ENCODE measurements around the gene GINS2. TPM values are rescaled to one million over a fixed set of nuclear protein-coding genes. Genes with fewer than 3 reads are reported as not detected.

The GINS2 gene
- total and polyA plus RNA-seq, 2 donors (not counting 1 experiment from before 2014, with no cell fraction given): 1.8 to 5.5 TPM

DNA sequence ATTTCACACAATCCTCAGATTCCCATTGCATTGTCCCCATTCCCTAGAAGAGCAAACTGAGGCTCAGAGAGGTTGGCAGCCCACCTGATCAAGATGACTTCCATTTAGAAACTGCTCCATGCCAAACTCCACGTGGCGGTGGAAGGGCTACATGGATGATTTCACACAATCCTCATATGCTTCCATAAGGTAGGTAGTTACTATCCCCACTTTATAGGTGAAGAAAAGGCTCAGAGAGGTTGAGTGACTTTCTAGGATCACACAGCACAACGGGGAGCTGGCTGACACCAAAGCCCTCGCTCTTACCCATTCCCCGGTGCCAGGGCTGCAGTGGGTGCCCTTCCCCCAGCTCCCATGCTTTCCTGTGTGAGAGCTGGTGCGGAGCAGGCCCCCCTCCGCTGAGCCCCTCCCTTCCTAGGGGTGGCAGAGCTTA is 9.7 kb upstream of the GINS2 start:
- H2AFZ ChIP-seq (ENCODE audit: low read length): no peak overlapping the region
- no peaks in the 10 kb centered on the region for H3K9me3 ChIP-seq (ENCODE audit: control insufficient read depth, insufficient read depth, low read depth, low read length)
- no peaks in the 10 kb centered on the region for H3K4me1 ChIP-seq (ENCODE audit: control insufficient read depth, extremely low read depth, insufficient read depth, low read length)
- no peak overlapping the region for H3K4me2 ChIP-seq (ENCODE audit: extremely low read depth, insufficient read depth, low read length)
- peaks cover 14% of the 10 kb centered on the region for H3K27me3 ChIP-seq (ENCODE audit: control insufficient read depth, insufficient read depth, low read length)
- no peak overlapping the region for H3K4me3 ChIP-seq (replicated peaks in 1 of 4; ENCODE audit: control extremely low read depth in 1 of 4, insufficient read depth in 1 of 4, low read depth in 3 of 4, low read length in 4 of 4)
- H3K36me3 ChIP-seq (ENCODE audit: control insufficient read depth, insufficient read depth, low read length): no peaks in the 10 kb centered on the region
- no peak overlapping the region for H3K9ac ChIP-seq (ENCODE audit: insufficient read depth, low read length)
- no peak overlapping the region for H3K27ac ChIP-seq (ENCODE audit: insufficient read depth, low read length)
- no peak for DNase-seq (ENCODE audit: low read depth in 2 of 2)
- no peak for TF ChIP-seq EZH2 (IDR thresholded peaks at IDR 0.05; ENCODE audit: low read length, missing control alignments)
- TF ChIP-seq, protein P1, sequence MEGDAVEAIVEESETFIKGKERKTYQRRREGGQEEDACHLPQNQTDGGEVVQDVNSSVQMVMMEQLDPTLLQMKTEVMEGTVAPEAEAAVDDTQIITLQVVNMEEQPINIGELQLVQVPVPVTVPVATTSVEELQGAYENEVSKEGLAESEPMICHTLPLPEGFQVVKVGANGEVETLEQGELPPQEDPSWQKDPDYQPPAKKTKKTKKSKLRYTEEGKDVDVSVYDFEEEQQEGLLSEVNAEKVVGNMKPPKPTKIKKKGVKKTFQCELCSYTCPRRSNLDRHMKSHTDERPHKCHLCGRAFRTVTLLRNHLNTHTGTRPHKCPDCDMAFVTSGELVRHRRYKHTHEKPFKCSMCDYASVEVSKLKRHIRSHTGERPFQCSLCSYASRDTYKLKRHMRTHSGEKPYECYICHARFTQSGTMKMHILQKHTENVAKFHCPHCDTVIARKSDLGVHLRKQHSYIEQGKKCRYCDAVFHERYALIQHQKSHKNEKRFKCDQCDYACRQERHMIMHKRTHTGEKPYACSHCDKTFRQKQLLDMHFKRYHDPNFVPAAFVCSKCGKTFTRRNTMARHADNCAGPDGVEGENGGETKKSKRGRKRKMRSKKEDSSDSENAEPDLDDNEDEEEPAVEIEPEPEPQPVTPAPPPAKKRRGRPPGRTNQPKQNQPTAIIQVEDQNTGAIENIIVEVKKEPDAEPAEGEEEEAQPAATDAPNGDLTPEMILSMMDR (conservative IDR thresholded peaks at IDR 0.05 in 1 of 2, IDR thresholded peaks at IDR 0.05 in 1 of 2; ENCODE audit: low read depth in 1 of 2, low read length in 2 of 2): no peak
- H4K20me1 ChIP-seq (ENCODE audit: control insufficient read depth, extremely low read depth, insufficient read depth, low read length): no peaks in the 10 kb centered on the region
- no peaks in the 10 kb centered on the region for H3K79me2 ChIP-seq (ENCODE audit: control insufficient read depth, insufficient read depth, low read length)

DNA sequence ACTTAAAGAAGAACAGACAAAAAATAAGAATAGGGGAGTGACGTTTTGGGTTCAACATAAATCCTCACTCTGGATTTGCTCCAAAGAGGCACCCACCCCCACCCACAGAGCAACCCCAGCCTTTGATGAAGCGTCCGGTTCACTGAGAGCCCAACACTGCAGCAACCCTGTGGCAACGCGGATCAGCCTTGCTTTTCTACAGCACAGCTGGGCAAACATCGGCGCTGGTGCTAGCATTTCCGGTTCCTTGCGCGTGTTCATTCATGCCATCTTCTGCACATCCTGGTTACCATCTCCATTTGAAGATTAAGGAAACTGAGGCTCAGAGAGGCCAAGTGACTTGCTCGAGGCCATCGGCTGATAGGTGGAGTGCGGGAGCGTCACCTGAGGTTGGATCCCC is 8.7 kb upstream of the GINS2 start:
- Histone ChIP-seq H4K20me1 (ENCODE audit: control insufficient read depth, extremely low read depth, insufficient read depth, low read length) (no peaks in the 10 kb centered on the region), H3K79me2 (ENCODE audit: control insufficient read depth, insufficient read depth, low read length) (no peaks in the 10 kb centered on the region), H3K4me3 (replicated peaks in 1 of 4; ENCODE audit: control extremely low read depth in 1 of 4, insufficient read depth in 1 of 4, low read depth in 3 of 4, low read length in 4 of 4) (no peak overlapping the region), H3K27ac (ENCODE audit: insufficient read depth, low read length) (no peak overlapping the region), H3K4me2 (ENCODE audit: extremely low read depth, insufficient read depth, low read length) (no peak overlapping the region), H3K36me3 (ENCODE audit: control insufficient read depth, insufficient read depth, low read length) (no peaks in the 10 kb centered on the region), H3K27me3 (ENCODE audit: control insufficient read depth, insufficient read depth, low read length) (peaks cover 14% of the 10 kb centered on the region), H3K4me1 (ENCODE audit: control insufficient read depth, extremely low read depth, insufficient read depth, low read length) (no peaks in the 10 kb centered on the region), H3K9ac (ENCODE audit: insufficient read depth, low read length) (no peak overlapping the region), H3K9me3 (ENCODE audit: control insufficient read depth, insufficient read depth, low read depth, low read length) (no peaks in the 10 kb centered on the region), H2AFZ (ENCODE audit: low read length) (no peak overlapping the region)
- no peak for DNase-seq (ENCODE audit: low read depth in 2 of 2)
- TF ChIP-seq, protein P1 (conservative IDR thresholded peaks at IDR 0.05 in 1 of 2, IDR thresholded peaks at IDR 0.05 in 1 of 2; ENCODE audit: low read depth in 1 of 2, low read length in 2 of 2): no peak
- TF ChIP-seq EZH2 (IDR thresholded peaks at IDR 0.05; ENCODE audit: low read length, missing control alignments): no peak

DNA sequence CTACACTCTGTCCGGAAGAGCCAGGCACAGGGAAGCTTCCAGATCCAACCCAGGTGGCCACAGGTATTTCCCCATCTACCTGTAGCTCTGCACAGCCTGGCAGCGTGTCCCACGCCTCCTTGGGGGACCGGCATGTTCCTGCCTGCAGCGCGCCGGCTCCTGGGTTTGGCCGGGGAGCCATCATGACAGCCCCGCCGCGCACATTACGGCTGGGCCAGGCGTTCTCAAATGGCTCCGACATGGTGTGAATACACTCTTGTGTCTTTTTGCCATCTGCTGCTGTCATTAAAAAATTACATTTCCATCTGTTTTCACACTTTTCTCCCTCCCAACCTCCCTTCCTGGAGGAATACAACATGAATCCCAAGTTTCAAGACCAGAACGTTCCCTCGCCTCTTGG is 8.0 kb upstream of the GINS2 start:
- no peaks in the 10 kb centered on the region for H3K36me3 ChIP-seq (ENCODE audit: control insufficient read depth, insufficient read depth, low read length)
- no peak overlapping the region for H3K27ac ChIP-seq (ENCODE audit: insufficient read depth, low read length)
- H2AFZ ChIP-seq (ENCODE audit: low read length): no peak overlapping the region
- H3K79me2 ChIP-seq (ENCODE audit: control insufficient read depth, insufficient read depth, low read length): no peaks in the 10 kb centered on the region
- TF ChIP-seq EZH2 (IDR thresholded peaks at IDR 0.05; ENCODE audit: low read length, missing control alignments): no peak
- TF ChIP-seq, protein P1 (conservative IDR thresholded peaks at IDR 0.05 in 1 of 2, IDR thresholded peaks at IDR 0.05 in 1 of 2; ENCODE audit: low read depth in 1 of 2, low read length in 2 of 2): no peak
- peaks cover 14% of the 10 kb centered on the region for H3K27me3 ChIP-seq (ENCODE audit: control insufficient read depth, insufficient read depth, low read length)
- H3K9me3 ChIP-seq (ENCODE audit: control insufficient read depth, insufficient read depth, low read depth, low read length): no peaks in the 10 kb centered on the region
- H3K4me2 ChIP-seq (ENCODE audit: extremely low read depth, insufficient read depth, low read length): no peak overlapping the region
- DNase-seq (ENCODE audit: low read depth in 2 of 2): no peak
- no peak overlapping the region for H3K9ac ChIP-seq (ENCODE audit: insufficient read depth, low read length)
- H4K20me1 ChIP-seq (ENCODE audit: control insufficient read depth, extremely low read depth, insufficient read depth, low read length): no peaks in the 10 kb centered on the region
- H3K4me3 ChIP-seq (replicated peaks in 1 of 4; ENCODE audit: control extremely low read depth in 1 of 4, insufficient read depth in 1 of 4, low read depth in 3 of 4, low read length in 4 of 4): no peak overlapping the region
- H3K4me1 ChIP-seq (ENCODE audit: control insufficient read depth, extremely low read depth, insufficient read depth, low read length): no peaks in the 10 kb centered on the region

All from fibroblast of lung (primary cell).